Activated T-cell treated with anti-CD3 and anti-CD28 coated beads for 48 hours (primary cell): ENCODE results near the gene NPIPB6.

Experiments used
- DNase-seq: peaks from one replicate; pipeline ENCODE4 v3.0.0-alpha.2; 2020; ENCODE audit warnings: low read depth

The NPIPB6 gene

GRCh38 chr16:28321700-28322411 lies 41.5 kb downstream of the NPIPB6 start:
- DNase-seq, result peak; percentile 37

GRCh38 chr16:28320741-28321140 lies 42.6 kb downstream of the NPIPB6 start:
- no peak for DNase-seq

- DNase-seq, result no peak
Measured at GRCh38 chr16:28320023-28320561, 43.2 kb downstream of the NPIPB6 start.

GRCh38 chr16:28319476-28320022 lies 43.8 kb downstream of the NPIPB6 start:
- no peak for DNase-seq

- DNase-seq, result no peak
Measured at GRCh38 chr16:28318042-28318744, 45.1 kb downstream of the NPIPB6 start.

GRCh38 chr16:28317040-28317880 lies 46.0 kb downstream of the NPIPB6 start:
- DNase-seq, result peak; percentile 71

GRCh38 chr16:28316054-28316453 lies 47.3 kb downstream of the NPIPB6 start:
- DNase-seq, result no peak

- no peak for DNase-seq
Measured at GRCh38 chr16:28313587-28313986, 49.7 kb downstream of the NPIPB6 start.

- DNase-seq, result no peak
Measured at GRCh38 chr16:28312327-28312726, 51.0 kb downstream of the NPIPB6 start.

GRCh38 chr16:28311913-28312312 lies 51.4 kb downstream of the NPIPB6 start:
- DNase-seq, result no peak

GRCh38 chr16:28311413-28311812 lies 51.9 kb downstream of the NPIPB6 start:
- no peak for DNase-seq

- no peak for DNase-seq
Measured at GRCh38 chr16:28310796-28311195, 52.5 kb downstream of the NPIPB6 start.

- peak; percentile 75 for DNase-seq
Measured at GRCh38 chr16:28309811-28310311, 53.4 kb downstream of the NPIPB6 start.

- DNase-seq, result no peak
Measured at GRCh38 chr16:28308794-28309584, 54.3 kb downstream of the NPIPB6 start.

GRCh38 chr16:28307936-28308335 lies 55.4 kb downstream of the NPIPB6 start:
- no peak for DNase-seq

GRCh38 chr16:28304214-28304613 lies 59.1 kb downstream of the NPIPB6 start:
- DNase-seq, result no peak

GRCh38 chr16:28303132-28303531 lies 60.2 kb downstream of the NPIPB6 start:
- no peak for DNase-seq

- DNase-seq, result no peak
Measured at GRCh38 chr16:28301620-28302019, 61.7 kb downstream of the NPIPB6 start.

- DNase-seq, result no peak
Measured at GRCh38 chr16:28301154-28301553, 62.2 kb downstream of the NPIPB6 start.

GRCh38 chr16:28300327-28300726 lies 63.0 kb downstream of the NPIPB6 start:
- no peak for DNase-seq

GRCh38 chr16:28298511-28298878 lies 64.8 kb downstream of the NPIPB6 start:
- no peak for DNase-seq
